Measurements from ENCODE around the gene WDR18.
"Not testable (repeated sequence)": the region's sequence is repeated elsewhere in the genome, so short reads cannot be mapped to it uniquely, and the experiment has no call there.

Gene WDR18

DNA sequence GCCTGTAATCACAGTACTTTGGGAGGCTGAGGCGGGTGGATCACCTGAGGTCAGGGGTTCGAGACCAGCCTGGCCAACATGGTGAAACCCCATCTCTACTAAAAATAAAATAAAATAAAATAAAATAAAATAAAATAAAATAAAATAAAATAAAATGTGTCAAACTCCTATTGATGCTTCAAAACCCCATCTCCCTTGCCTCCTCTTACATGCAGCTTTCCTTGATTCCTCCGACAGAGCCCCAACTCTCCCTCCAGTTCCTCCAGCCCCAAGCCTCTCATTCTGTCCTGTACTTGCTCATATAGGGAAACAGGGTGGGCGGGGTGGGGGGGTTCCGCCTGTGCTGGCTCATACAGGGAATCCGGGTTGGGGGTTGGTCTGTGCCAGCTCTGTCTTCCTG, 40.9 kb downstream of the WDR18 start:
- not testable (repeated sequence) for H3K36me3 Mint-ChIP-seq; H3K4me3 Mint-ChIP-seq; H3K27me3 Mint-ChIP-seq; H3K9me3 Mint-ChIP-seq (ENCODE audit: low read depth); H3K27ac Mint-ChIP-seq
- H3K4me1 Mint-ChIP-seq (ENCODE audit: low read depth), result peaks cover 25% of the 10 kb centered on the region

- Mint-ChIP-seq H3K4me3 (peak within 1 kb of the TSS; percentile 93), H3K9me3 (ENCODE audit: low read depth) (no peaks in the 10 kb centered on the region), H3K36me3 (no peaks in the 10 kb centered on the region), H3K4me1 (ENCODE audit: low read depth) (peaks cover 31% of the 10 kb centered on the region), H3K27me3 (no peaks in the 10 kb centered on the region), H3K27ac (peak within 1 kb of the TSS; percentile 81)
Measured at GRCh38 chr19:1025960-1026782, 42.0 kb downstream of the WDR18 start, which contains the start of gene CNN2. CNN2 (plus strand) TSS chr19:1026608; CDS start chr19:1026662, 54 bp downstream.

GRCh38 chr19:1026783-1027649, 42.9 kb downstream of the WDR18 start:
- peak overlapping the region; percentile 93 for H3K4me3 Mint-ChIP-seq
- peak overlapping the region; percentile 81 for H3K27ac Mint-ChIP-seq
- no peaks in the 10 kb centered on the region for H3K36me3 Mint-ChIP-seq
- H3K4me1 Mint-ChIP-seq (ENCODE audit: low read depth), result peaks cover 26% of the 10 kb centered on the region
- no peaks in the 10 kb centered on the region for H3K9me3 Mint-ChIP-seq (ENCODE audit: low read depth)
- no peaks in the 10 kb centered on the region for H3K27me3 Mint-ChIP-seq

GRCh38 chr19:1027650-1028061, 43.5 kb downstream of the WDR18 start:
- Mint-ChIP-seq H3K27ac (peak overlapping the region; percentile 64), H3K4me1 (ENCODE audit: low read depth) (peaks cover 31% of the 10 kb centered on the region), H3K36me3 (no peaks in the 10 kb centered on the region), H3K27me3 (no peaks in the 10 kb centered on the region), H3K4me3 (peak overlapping the region; percentile 93), H3K9me3 (ENCODE audit: low read depth) (no peaks in the 10 kb centered on the region)

DNA sequence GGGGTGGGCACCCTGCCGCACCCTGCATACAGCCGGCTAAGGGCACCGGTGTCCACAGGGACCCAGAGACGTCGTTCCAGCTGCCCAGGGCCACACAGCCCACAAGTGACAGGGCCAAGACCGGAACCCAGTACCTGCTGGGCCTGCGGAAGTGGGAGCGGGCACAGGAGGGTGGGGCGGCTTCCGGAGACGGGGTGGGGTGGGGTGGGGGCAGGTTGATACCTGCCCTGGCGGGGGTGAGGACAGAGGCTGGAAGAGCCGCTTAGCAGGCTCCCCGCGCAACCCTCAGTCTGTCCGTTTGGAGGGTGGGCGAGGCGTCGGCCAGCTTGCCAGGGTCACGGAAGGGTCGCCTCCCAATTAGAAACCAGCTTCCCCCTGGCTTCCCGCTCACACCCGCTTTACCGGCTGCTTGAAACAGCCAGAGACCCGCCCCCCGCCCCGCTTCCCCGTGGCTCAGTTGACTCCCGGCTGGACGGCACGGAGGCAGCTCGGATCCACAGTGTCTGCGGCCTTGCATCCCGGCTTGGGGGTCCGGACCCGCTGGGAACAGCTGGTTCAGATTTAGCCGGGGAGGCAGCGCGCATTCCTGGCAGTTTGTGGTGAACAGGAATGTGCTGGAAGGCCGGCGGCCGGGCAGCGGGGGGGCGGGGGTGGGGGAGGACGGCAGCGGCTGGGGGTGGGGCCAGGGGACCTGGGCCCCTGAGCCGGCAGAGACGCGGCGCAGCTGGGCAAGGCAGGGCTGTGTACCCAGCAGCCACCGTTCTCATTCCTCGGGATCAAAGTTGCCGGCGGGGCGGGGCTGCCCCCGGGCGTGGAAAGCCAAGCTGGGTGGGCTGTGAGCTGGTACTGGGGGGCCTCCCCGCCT, 44.1 kb downstream of the WDR18 start:
- Mint-ChIP-seq H3K4me3 (peak overlapping the region; percentile 86), H3K27me3 (no peaks in the 10 kb centered on the region), H3K4me1 (ENCODE audit: low read depth) (peaks cover 32% of the 10 kb centered on the region), H3K9me3 (ENCODE audit: low read depth) (no peaks in the 10 kb centered on the region), H3K27ac (peak overlapping the region; percentile 64), H3K36me3 (peaks cover under 1% of the 10 kb centered on the region)

DNA sequence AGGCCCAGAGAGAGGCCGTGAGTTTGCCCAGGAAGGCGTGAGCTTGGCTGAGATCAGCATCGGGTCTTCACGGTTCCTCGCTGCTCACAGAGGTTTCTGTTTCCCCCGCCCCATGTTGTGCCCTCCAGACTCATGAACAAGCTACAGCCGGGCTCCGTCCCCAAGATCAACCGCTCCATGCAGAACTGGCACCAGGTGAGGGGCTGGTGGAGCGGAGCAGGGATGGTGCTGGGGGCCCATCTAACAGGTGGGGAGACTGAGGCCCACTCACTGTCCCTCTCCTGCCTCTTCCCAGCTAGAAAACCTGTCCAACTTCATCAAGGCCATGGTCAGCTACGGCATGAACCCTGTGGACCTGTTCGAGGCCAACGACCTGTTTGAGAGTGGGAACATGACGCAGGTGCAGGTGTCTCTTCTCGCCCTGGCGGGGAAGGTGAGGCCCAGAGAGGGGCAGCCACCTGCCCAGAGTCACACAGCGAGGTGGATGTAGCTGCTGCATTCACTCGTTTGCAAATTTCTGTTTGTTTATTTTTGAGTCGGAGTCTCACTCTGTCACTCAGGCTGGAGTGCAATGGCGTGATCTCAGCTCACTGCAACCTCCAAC, 48.2 kb downstream of the WDR18 start:
- peaks cover 32% of the 10 kb centered on the region for H3K4me1 Mint-ChIP-seq (ENCODE audit: low read depth)

GRCh38 chr19:1035998-1036621, 52.0 kb downstream of the WDR18 start:
- H3K4me1 Mint-ChIP-seq (ENCODE audit: low read depth), result peaks cover 49% of the 10 kb centered on the region
- no peaks in the 10 kb centered on the region for H3K27me3 Mint-ChIP-seq
- no peak overlapping the region for H3K27ac Mint-ChIP-seq
- no peak overlapping the region for H3K4me3 Mint-ChIP-seq
- no peaks in the 10 kb centered on the region for H3K9me3 Mint-ChIP-seq (ENCODE audit: low read depth)
- H3K36me3 Mint-ChIP-seq, result peaks cover 4% of the 10 kb centered on the region

More for the DNA sequence above, 48.2 kb downstream of the WDR18 start:
- Mint-ChIP-seq H3K27me3 (no peaks in the 10 kb centered on the region), H3K9me3 (ENCODE audit: low read depth) (no peaks in the 10 kb centered on the region), H3K4me3 (no peak overlapping the region), H3K36me3 (peaks cover 2% of the 10 kb centered on the region), H3K27ac (no peak overlapping the region)

DNA sequence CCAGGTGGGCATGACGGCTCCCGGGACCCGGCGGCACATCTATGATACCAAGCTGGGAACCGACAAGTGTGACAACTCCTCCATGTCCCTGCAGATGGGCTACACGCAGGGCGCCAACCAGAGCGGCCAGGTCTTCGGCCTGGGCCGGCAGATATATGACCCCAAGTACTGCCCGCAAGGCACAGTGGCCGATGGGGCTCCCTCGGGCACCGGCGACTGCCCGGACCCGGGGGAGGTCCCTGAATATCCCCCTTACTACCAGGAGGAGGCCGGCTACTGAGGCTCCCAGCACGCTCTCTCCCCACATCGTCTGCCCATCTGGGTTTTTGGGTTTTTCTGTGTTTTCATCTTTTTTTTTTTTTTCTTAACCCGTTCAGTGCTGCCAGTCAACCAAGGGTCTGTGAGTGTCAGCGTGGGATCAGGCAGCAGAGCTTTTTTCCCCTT, 53.5 kb downstream of the WDR18 start:
- Mint-ChIP-seq H3K27ac (peak overlapping the region; percentile 54), H3K4me3 (peak overlapping the region; percentile 49), H3K36me3 (peaks cover 4% of the 10 kb centered on the region), H3K4me1 (ENCODE audit: low read depth) (peaks cover 53% of the 10 kb centered on the region), H3K27me3 (no peaks in the 10 kb centered on the region), H3K9me3 (ENCODE audit: low read depth) (no peaks in the 10 kb centered on the region)

DNA sequence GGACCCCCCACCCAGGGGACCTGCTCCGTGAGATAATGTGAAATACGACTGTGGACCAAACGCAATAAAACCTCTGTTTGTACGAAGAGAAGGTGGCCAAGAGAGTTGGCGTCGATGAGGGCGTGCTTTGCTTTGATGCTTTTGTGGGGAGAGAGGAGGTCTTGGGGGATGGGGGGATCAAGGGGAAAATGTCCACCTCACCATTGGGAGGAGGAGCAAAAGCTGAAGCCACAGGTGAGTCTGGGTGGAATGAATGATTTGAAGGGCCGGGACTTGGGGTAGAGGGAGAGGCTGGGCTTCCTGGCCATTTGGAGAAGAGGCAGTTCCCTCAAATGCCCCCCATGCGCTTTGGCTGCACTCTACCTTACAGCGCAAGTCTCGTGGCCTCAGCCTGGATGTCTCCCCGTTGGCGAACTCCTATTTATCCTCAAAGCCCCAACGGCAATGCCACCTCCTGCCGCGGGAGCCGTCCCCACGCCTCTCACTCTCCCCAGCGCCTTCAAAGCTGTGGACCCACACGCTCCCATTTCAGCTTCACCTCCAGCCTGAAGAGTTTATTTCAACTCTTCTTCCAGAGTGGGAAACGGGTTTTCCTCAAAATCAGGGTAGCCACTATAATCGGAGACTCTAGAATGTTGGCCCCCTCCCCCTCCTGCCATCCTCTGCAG, 55.0 kb downstream of the WDR18 start:
- Mint-ChIP-seq H3K36me3 (peaks cover 2% of the 10 kb centered on the region), H3K4me1 (ENCODE audit: low read depth) (peaks cover 50% of the 10 kb centered on the region), H3K27ac (peak overlapping the region; percentile 66)

DNA sequence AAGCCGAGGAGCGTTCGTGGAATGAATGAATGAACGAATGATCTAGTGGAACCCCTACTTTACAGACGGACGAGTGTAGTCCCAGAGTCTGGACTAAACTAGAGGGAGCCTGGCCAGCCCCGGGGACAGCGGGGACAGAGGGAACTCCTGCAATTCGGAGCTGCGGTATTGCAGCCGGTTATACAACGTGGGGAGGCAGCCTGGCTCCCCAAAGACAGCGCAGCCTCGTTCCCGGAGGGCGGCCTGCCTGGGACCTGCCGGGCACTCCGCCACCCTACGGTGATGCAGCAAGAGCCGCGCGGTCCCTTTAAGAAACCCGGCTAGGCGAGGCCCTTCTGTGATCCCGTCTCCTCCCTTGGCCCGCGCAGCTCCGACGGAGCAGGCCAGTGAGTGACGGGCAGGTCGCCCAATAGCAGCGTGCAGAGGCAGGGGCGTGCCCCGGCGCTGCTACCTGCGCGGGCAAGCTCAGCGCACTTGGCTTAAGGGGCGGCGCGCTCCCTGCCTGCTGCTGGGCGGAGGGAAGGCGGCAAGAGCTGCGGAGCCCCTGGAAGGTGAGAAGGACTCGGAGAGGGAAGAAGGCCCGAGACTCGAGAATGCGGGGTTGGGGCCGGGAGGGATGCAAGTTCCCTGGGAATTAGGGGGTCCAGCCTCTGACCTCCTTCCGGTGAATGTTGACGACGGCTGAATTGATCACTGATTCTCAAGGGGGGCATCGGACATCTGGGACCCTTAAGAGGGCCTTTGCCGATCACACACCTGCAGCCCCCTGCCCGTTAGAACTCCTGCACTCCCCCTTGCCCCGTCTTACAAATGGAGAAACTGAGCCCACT, 55.7 kb downstream of the WDR18 start, which contains the start of gene ABCA7:
ABCA7 (plus strand) TSS at position 462 of the 830 bp plus-strand sequence. CDS start 1,255 bp downstream, outside the sequence.
- Mint-ChIP-seq H3K27ac (peak within 1 kb of the TSS; percentile 66), H3K4me3 (peak within 1 kb of the TSS; percentile 92), H3K27me3 (no peaks in the 10 kb centered on the region), H3K9me3 (ENCODE audit: low read depth) (no peaks in the 10 kb centered on the region), H3K4me1 (ENCODE audit: low read depth) (peaks cover 50% of the 10 kb centered on the region), H3K36me3 (peaks cover 2% of the 10 kb centered on the region)

More for the DNA sequence above, 55.0 kb downstream of the WDR18 start:
- H3K9me3 Mint-ChIP-seq (ENCODE audit: low read depth), result no peaks in the 10 kb centered on the region
- H3K4me3 Mint-ChIP-seq, result peak overlapping the region; percentile 92
- no peaks in the 10 kb centered on the region for H3K27me3 Mint-ChIP-seq

DNA sequence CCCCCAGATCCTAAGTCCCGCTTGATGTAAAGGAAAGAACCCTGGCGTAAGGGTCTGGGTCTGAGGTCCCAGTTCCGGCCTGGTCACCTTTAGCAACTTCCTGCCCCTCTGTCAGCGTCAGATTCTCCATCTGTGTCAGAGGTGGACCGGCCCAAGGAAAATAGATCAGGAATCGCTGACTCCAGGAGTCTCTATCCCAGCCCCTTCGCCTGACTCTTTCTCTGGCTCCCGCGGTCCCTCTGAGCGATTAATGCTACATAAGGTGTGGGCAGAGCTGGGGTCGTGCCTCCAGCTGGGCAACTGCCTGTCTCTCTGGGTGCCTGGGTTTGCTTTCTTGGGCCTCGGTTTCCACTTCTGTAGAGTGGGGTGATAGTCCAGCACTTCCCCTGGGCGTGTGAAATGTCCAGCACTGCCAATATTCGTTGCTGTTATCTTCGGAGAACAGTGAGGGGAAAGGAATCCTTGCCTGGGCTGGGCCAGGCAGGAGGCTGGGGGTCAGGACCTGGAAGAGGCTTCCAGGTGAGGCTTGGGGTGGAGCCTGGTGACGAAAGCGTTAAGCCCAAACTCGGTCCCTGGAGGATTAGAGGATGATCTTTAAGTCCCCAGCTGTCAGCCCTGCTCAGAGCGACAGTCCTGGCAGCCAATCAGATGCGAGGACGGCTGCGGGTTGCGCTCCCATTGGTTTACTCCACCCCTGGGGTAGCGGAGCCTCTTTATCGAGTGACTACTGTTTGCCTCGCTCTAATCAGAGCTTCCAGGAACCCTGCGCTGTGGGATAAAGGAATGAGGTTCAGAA, 56.5 kb downstream of the WDR18 start:
- no peaks in the 10 kb centered on the region for H3K9me3 Mint-ChIP-seq (ENCODE audit: low read depth)
- H3K36me3 Mint-ChIP-seq, result peaks cover 2% of the 10 kb centered on the region
- H3K4me3 Mint-ChIP-seq, result peak overlapping the region; percentile 92
- H3K27me3 Mint-ChIP-seq, result no peaks in the 10 kb centered on the region
- H3K27ac Mint-ChIP-seq, result peak overlapping the region; percentile 41
- H3K4me1 Mint-ChIP-seq (ENCODE audit: low read depth), result peaks cover 45% of the 10 kb centered on the region

DNA sequence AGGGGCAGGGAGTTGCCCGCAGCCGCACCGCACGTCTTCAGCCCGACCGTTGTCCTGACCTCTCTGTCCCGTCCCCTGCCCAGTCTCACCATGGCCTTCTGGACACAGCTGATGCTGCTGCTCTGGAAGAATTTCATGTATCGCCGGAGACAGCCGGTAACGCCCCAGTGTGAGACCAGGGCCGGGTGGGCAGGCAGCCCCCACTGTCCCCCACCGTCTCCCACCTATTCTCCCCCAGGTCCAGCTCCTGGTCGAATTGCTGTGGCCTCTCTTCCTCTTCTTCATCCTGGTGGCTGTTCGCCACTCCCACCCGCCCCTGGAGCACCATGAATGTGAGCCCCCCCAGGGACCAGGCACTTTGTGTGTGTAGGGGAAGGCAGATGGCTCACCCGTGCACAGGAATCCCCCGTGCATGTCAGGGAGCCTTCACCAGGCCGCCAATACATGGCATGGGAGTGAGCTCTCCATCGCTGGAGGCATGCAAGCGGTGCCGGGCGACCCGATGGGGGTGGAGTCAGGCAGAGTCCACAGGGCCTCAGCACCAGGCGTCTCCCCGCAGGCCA, 57.2 kb downstream of the WDR18 start:
- Mint-ChIP-seq H3K27ac (no peak overlapping the region), H3K4me1 (ENCODE audit: low read depth) (peaks cover 45% of the 10 kb centered on the region), H3K36me3 (peaks cover 2% of the 10 kb centered on the region), H3K4me3 (peak overlapping the region; percentile 92), H3K27me3 (no peaks in the 10 kb centered on the region), H3K9me3 (ENCODE audit: low read depth) (no peaks in the 10 kb centered on the region)

Data from activated naive CD8-positive, alpha-beta T cell (primary cell).